ENCODE results near the gene KIAA1671. TPM values are rescaled to one million over a fixed set of nuclear protein-coding genes. Genes with fewer than 3 reads are reported as not detected.

KIAA1671 gene
- total RNA-seq, 4 donors from 2014 or later: 14.2 to 34.2 (median 22.6) TPM

- intact Hi-C loops (cut with DNase I): loop anchor here (5.0 kb wide), 1 partner anchor 121 kb away; no protein-coding TSS in a partner anchor
- no peaks in the 10 kb centered on the region for H3K4me1 ChIP-seq
Observed at GRCh38 chr22:24935771-24936483, 16.6 kb upstream of the KIAA1671 start.

GRCh38 chr22:24937114-24937513, 15.4 kb upstream of the KIAA1671 start:
- DNase-seq (ENCODE audit: extremely low spot score): no peak
- Histone ChIP-seq H3K27ac (replicated peaks in 1 of 4) (no peak overlapping the region), H3K4me1 (no peaks in the 10 kb centered on the region), H3K9me3 (no peaks in the 10 kb centered on the region), H3K36me3 (no peaks in the 10 kb centered on the region), H3K27me3 (no peaks in the 10 kb centered on the region), H3K4me3 (no peak overlapping the region)
- TF ChIP-seq CTCF (IDR thresholded peaks at IDR 0.05): no peak
- no peak for TF ChIP-seq POLR2A (IDR thresholded peaks at IDR 0.05; ENCODE audit: low read depth)
- no peak for TF ChIP-seq EP300 (IDR thresholded peaks at IDR 0.05)
- TF ChIP-seq POLR2AphosphoS5 (IDR thresholded peaks at IDR 0.05): no peak
- intact Hi-C loops (cut with DNase I): loop anchor here (5.0 kb wide), 1 partner anchor 120 kb away; no protein-coding TSS in a partner anchor
- 38% methylated on average over 2 of the region's 2 CpGs for WGBS

More at GRCh38 chr22:24935771-24936483, 16.6 kb upstream of the KIAA1671 start:
- DNase-seq (ENCODE audit: extremely low spot score): no peak
- H3K9me3 ChIP-seq: no peaks in the 10 kb centered on the region
- H3K27me3 ChIP-seq: no peaks in the 10 kb centered on the region
- no peak for TF ChIP-seq EP300 (IDR thresholded peaks at IDR 0.05)
- TF ChIP-seq CTCF (IDR thresholded peaks at IDR 0.05): no peak
- TF ChIP-seq POLR2AphosphoS5 (IDR thresholded peaks at IDR 0.05): no peak
- TF ChIP-seq POLR2A (IDR thresholded peaks at IDR 0.05; ENCODE audit: low read depth): no peak
- no peaks in the 10 kb centered on the region for H3K36me3 ChIP-seq
- H3K4me3 ChIP-seq: no peak overlapping the region
- no peak overlapping the region for H3K27ac ChIP-seq (replicated peaks in 1 of 4)

GRCh38 chr22:24938741-24939341, 13.7 kb upstream of the KIAA1671 start:
- Histone ChIP-seq H3K27me3 (no peaks in the 10 kb centered on the region), H3K36me3 (no peaks in the 10 kb centered on the region), H3K4me1 (no peaks in the 10 kb centered on the region), H3K9me3 (no peaks in the 10 kb centered on the region), H3K27ac (replicated peaks in 1 of 4) (no peak overlapping the region), H3K4me3 (no peak overlapping the region)
- no peak for DNase-seq (ENCODE audit: extremely low spot score)
- intact Hi-C loops (cut with DNase I): loop anchor here (5.0 kb wide), 1 partner anchor 118 kb away; no protein-coding TSS in a partner anchor
- WGBS: 25% methylated on average over 10 of the region's 11 CpGs
- TF ChIP-seq EP300 (IDR thresholded peaks at IDR 0.05): no peak
- peak; percentile 61 to 80 (median 65) for TF ChIP-seq CTCF (IDR thresholded peaks at IDR 0.05)

- 82% methylated on average over 1 of the region's 3 CpGs for WGBS
- no peak overlapping the region for H3K4me3 ChIP-seq
- H3K9me3 ChIP-seq: no peaks in the 10 kb centered on the region
- no peak for DNase-seq (ENCODE audit: extremely low spot score)
- no peaks in the 10 kb centered on the region for H3K4me1 ChIP-seq
- H3K27me3 ChIP-seq: peaks cover 0 to 7% (median 0%) of the 10 kb centered on the region in 4 donors
- TF ChIP-seq CTCF (IDR thresholded peaks at IDR 0.05) (no peak), POLR2A (IDR thresholded peaks at IDR 0.05; ENCODE audit: low read depth) (no peak), EP300 (IDR thresholded peaks at IDR 0.05) (no peak), POLR2AphosphoS5 (IDR thresholded peaks at IDR 0.05) (no peak)
- H3K27ac ChIP-seq (replicated peaks in 1 of 4): no peak overlapping the region
- intact Hi-C loops (cut with DNase I): no loop called here
- H3K36me3 ChIP-seq: no peaks in the 10 kb centered on the region
Observed at GRCh38 chr22:24942301-24942700, 10.2 kb upstream of the KIAA1671 start.

Measured in esophagus muscularis mucosa (tissue), 4 donors.